IMR-90 (cell line): Measurements from ENCODE around the gene ASF1B. TPM values are rescaled to one million over a fixed set of nuclear protein-coding genes. Genes with fewer than 3 reads are reported as not detected.

Experiments used
- ATAC-seq: fragments of 200-7000 bp; cut with Tn5 transposase; 2 replicates; pipeline ENCODE4 v1.9.1; 2020; ENCODE audit warnings: low read depth, mild to moderate bottlenecking, moderate library complexity
- BruUV-seq: library from RNA; stranded (reverse); fragments of 400-500 nt; replicated peaks from 2 replicates; lab custom pipeline; 2021; lab: Mats Ljungman, UMichigan
- CTCF ChIA-PET: fragments of 300-600 bp; formaldehyde crosslinking; extraction: SDS; loops from one replicate; lab custom pipeline; 2021; ENCODE audit warnings: antibody characterized with exemption; lab: Yijun Ruan, JAX
- POLR2A ChIA-PET: fragments of 300-600 bp; sonication (Branson Sonifier 250); formaldehyde crosslinking; loops from one replicate; lab custom pipeline; 2022; ENCODE audit warnings: antibody characterized with exemption; ENCODE audit not compliant: unreplicated experiment; lab: Charles Lee
- DNase-seq: peaks from one replicate; pipeline ENCODE4 v3.0.0; 2013
- H2AFZ ChIP-seq: replicated peaks from 2 replicates; pipeline ENCODE3; 2013; ENCODE audit warnings: low read length, mild to moderate bottlenecking; ENCODE audit not compliant: poor library complexity
- H2AK5ac ChIP-seq: 2 replicates; pipeline ENCODE4 v1.6.1; 2013; ENCODE audit warnings: low read depth, low read length, inconsistent platforms
- H2AK9ac ChIP-seq: replicated peaks from 2 replicates; pipeline ENCODE3; 2013; ENCODE audit warnings: mild to moderate bottlenecking, low read depth, low read length, moderate library complexity; ENCODE audit not compliant: poor library complexity
- H2BK120ac ChIP-seq: 2 replicates; pipeline ENCODE4 v1.6.1; 2013; ENCODE audit warnings: low read depth, low read length, inconsistent platforms
- H2BK15ac ChIP-seq: 3 replicates; pipeline ENCODE4 v1.6.1; 2013; ENCODE audit warnings: low read depth, low read length, inconsistent platforms
- H2BK20ac ChIP-seq: 2 replicates; pipeline ENCODE4 v1.6.1; 2013; ENCODE audit warnings: low read depth, mild to moderate bottlenecking, inconsistent platforms, low read length, moderate library complexity
- H2BK5ac ChIP-seq: 2 replicates; pipeline ENCODE4 v1.6.1; 2013; ENCODE audit warnings: mild to moderate bottlenecking, low read depth, low read length, inconsistent platforms; ENCODE audit not compliant: poor library complexity, severe bottlenecking
- H3K14ac ChIP-seq: replicated peaks from 2 replicates; pipeline ENCODE4 v1.6.1; 2013; ENCODE audit warnings: low read depth, low read length, inconsistent platforms
- H3K18ac ChIP-seq: 2 replicates; pipeline ENCODE4 v1.6.1; 2013; ENCODE audit warnings: low read depth, low read length, control low read depth
- H3K23ac ChIP-seq: 2 replicates; pipeline ENCODE4 v1.6.1; 2013; ENCODE audit warnings: low read depth, low read length, inconsistent platforms
- H3K27ac ChIP-seq: 2 replicates; pipeline ENCODE4 v1.5.1; 2013; ENCODE audit warnings: mild to moderate bottlenecking, control low read depth, low read length; ENCODE audit not compliant: insufficient read depth
- H3K27me3 ChIP-seq: 2 replicates; pipeline ENCODE4 v1.6.1; 2013; ENCODE audit warnings: low read length; ENCODE audit not compliant: control insufficient read depth, insufficient read depth
- H3K36me3 ChIP-seq: 2 replicates; pipeline ENCODE4 v1.6.1; 2013; ENCODE audit warnings: low read length, mixed read lengths; ENCODE audit not compliant: control insufficient read depth, insufficient read depth
- H3K4ac ChIP-seq: 2 replicates; pipeline ENCODE4 v1.6.1; 2013; ENCODE audit warnings: low read depth, low read length, inconsistent platforms
- H3K4me1 ChIP-seq: 2 replicates; pipeline ENCODE4 v1.6.1; 2013; ENCODE audit warnings: low read length, mixed read lengths; ENCODE audit not compliant: control insufficient read depth, insufficient read depth
- H3K4me2 ChIP-seq: 2 replicates; pipeline ENCODE4 v1.6.1; 2013; ENCODE audit warnings: low read depth, mild to moderate bottlenecking, control low read depth, low read length, moderate library complexity
- H3K4me3 ChIP-seq: 2 replicates; pipeline ENCODE4 v1.5.1; 2013; ENCODE audit warnings: low read depth, mild to moderate bottlenecking, control low read depth, low read length, moderate library complexity; ENCODE audit not compliant: insufficient read depth
- H3K56ac ChIP-seq: 2 replicates; pipeline ENCODE4 v1.6.1; 2013; ENCODE audit warnings: low read length, inconsistent platforms; ENCODE audit not compliant: insufficient read depth; ENCODE audit errors: extremely low read depth
- H3K79me1 ChIP-seq, 2 experiments: 2 replicates each; pipeline ENCODE4 v1.6.1; 2013; ENCODE audit warnings: low read length in 2 of 2, inconsistent platforms in 1 of 2, low read depth in 1 of 2
- H3K9ac ChIP-seq: 2 replicates; pipeline ENCODE4 v1.6.1; 2013; ENCODE audit warnings: low read depth, low read length, control low read depth
- H3K9me1 ChIP-seq: 2 replicates; pipeline ENCODE4 v1.6.1; 2013; ENCODE audit warnings: low read length, inconsistent platforms; ENCODE audit not compliant: insufficient read depth
- H3K9me3 ChIP-seq: 2 replicates; pipeline ENCODE4 v1.6.1; 2013; ENCODE audit warnings: low read length; ENCODE audit not compliant: control insufficient read depth, insufficient read depth
- H4K20me1 ChIP-seq: 2 replicates; pipeline ENCODE4 v1.6.1; 2013; ENCODE audit warnings: low read length, inconsistent platforms; ENCODE audit not compliant: insufficient read depth
- H4K5ac ChIP-seq: 2 replicates; pipeline ENCODE4 v1.6.1; 2013; ENCODE audit warnings: mild to moderate bottlenecking, low read depth, low read length, control low read depth
- H4K8ac ChIP-seq, 2 experiments: 2 replicates each; pipeline ENCODE4 v1.6.1; 2013; ENCODE audit warnings: low read depth in 2 of 2, low read length in 2 of 2, control low read depth in 1 of 2, inconsistent platforms in 1 of 2
- H4K91ac ChIP-seq: 2 replicates; pipeline ENCODE4 v1.6.1; 2013; ENCODE audit warnings: low read depth, low read length, inconsistent platforms; ENCODE audit not compliant: insufficient read depth
- BHLHE40 ChIP-seq: fragments of 150-350 bp; IDR thresholded peaks from 2 replicates; pipeline ENCODE4 v1.6.1; 2016; ENCODE audit warnings: mild to moderate bottlenecking, low read depth, low read length
- CEBPB ChIP-seq: IDR thresholded peaks from 2 replicates; pipeline ENCODE4 v1.6.1; 2012; ENCODE audit warnings: low read depth, low read length, improper control_type of control experiment
- FOS ChIP-seq: fragments of 150-350 bp; IDR thresholded peaks from 2 replicates; pipeline ENCODE4 v1.6.1; 2016; ENCODE audit warnings: low read depth, low read length
- MAFK ChIP-seq: IDR thresholded peaks from 2 replicates; pipeline ENCODE4 v1.6.1; 2012; ENCODE audit warnings: low read depth, low read length, improper control_type of control experiment
- MAZ ChIP-seq: IDR thresholded peaks from 2 replicates; pipeline ENCODE4 v1.6.1; 2012; ENCODE audit warnings: low read depth, mild to moderate bottlenecking, low read length, improper control_type of control experiment, moderate library complexity, borderline replicate concordance
- MXI1 ChIP-seq: IDR thresholded peaks from 2 replicates; pipeline ENCODE4 v1.6.1; 2012; ENCODE audit warnings: low read depth, mild to moderate bottlenecking, low read length, moderate library complexity, borderline replicate concordance
- NFE2L2 ChIP-seq: fragments of 150-350 bp; IDR thresholded peaks from 2 replicates; pipeline ENCODE4 v1.6.1; 2016; ENCODE audit warnings: low read depth, mild to moderate bottlenecking, low read length
- POLR2A ChIP-seq: IDR thresholded peaks from 2 replicates; pipeline ENCODE4 v1.6.1; 2012; ENCODE audit warnings: mild to moderate bottlenecking, low read depth, low read length
- RAD21 ChIP-seq: IDR thresholded peaks from 2 replicates; pipeline ENCODE4 v1.6.1; 2012; ENCODE audit warnings: low read length, improper control_type of control experiment
- RCOR1 ChIP-seq: IDR thresholded peaks from 2 replicates; pipeline ENCODE4 v1.6.1; 2012; ENCODE audit warnings: mild to moderate bottlenecking, low read length, improper control_type of control experiment; ENCODE audit not compliant: insufficient replicate concordance
- RFX5 ChIP-seq: IDR thresholded peaks from 2 replicates; pipeline ENCODE4 v1.8.0; 2012; ENCODE audit warnings: low read depth, mild to moderate bottlenecking, low read length, moderate library complexity
- SMC3 ChIP-seq: fragments of 150-350 bp; IDR thresholded peaks from 2 replicates; pipeline ENCODE4 v1.6.1; 2016; ENCODE audit warnings: low read depth, mild to moderate bottlenecking, antibody characterized with exemption, low read length, moderate library complexity
- WGBS, 2 experiments: methylation state at CpG; one replicate each; pipeline versions ENCODE4 v1.1.5 to v1.1.7; 2013; ENCODE audit warnings: missing lambda C conversion rate in 2 of 2; ENCODE audit not compliant: insufficient read length in 1 of 2; ENCODE audit errors: extremely low coverage in 2 of 2; 5-methylcytosine and 5-hydroxymethylcytosine counted together
- dilution Hi-C: fragments of 300-500 bp; cut with HindIII; formaldehyde crosslinking; loops from one replicate; pipeline ENCODE4 v1.14.3; 2018; ENCODE audit warnings: low sequenced_read_pairs; ENCODE audit not compliant: unreplicated experiment
- in situ Hi-C: fragments of 300-500 bp; cut with MboI; formaldehyde crosslinking; loops from 3 replicates; pipeline ENCODE4 v1.14.3; 2019; ENCODE audit warnings: low sequenced_read_pairs, inconsistent platforms, mixed read lengths
- intact Hi-C: fragments of 100-400 bp; cut with micrococcal nuclease; formaldehyde crosslinking; loops from 2 replicates; pipeline ENCODE4 v1.10.0; 2022
- polyA plus RNA-seq, 3 experiments: library from polyadenylated mRNA; depleted of rRNA; stranded (reverse); fragments of >200 nt; gene quantifications; 2 replicates each; pipeline ENCODE4 v1.2.3, GENCODE V29; 2012; ENCODE audit warnings: low replicate concordance in 1 of 3
- total RNA-seq: library from RNA; depleted of rRNA; stranded (reverse); fragments of >200 nt; gene quantifications from 2 replicates; pipeline ENCODE4 v1.2.3, GENCODE V29; 2012
- TF ChIP-seq, protein P1 (sequence below): conservative IDR thresholded peaks from 2 replicates; pipeline ENCODE4 v1.5.1; 2012; ENCODE audit warnings: mild to moderate bottlenecking, low read depth, low read length, improper control_type of control experiment
- TF ChIP-seq, protein P2 (sequence below): fragments of 150-350 bp; IDR thresholded peaks from 2 replicates; pipeline ENCODE4 v1.6.1; 2016; ENCODE audit warnings: low read depth, mild to moderate bottlenecking, low read length, moderate library complexity, borderline replicate concordance
- TF ChIP-seq, protein P3 (sequence below): fragments of 150-350 bp; IDR thresholded peaks from 2 replicates; pipeline ENCODE4 v1.6.1; 2017; ENCODE audit warnings: mild to moderate bottlenecking, antibody characterized with exemption, low read length, low read depth

Gene ASF1B
- total and polyA plus RNA-seq, 2 of the 4 experiments (the other 2 are of a cell fraction) = 10.4 to 12.1 TPM

DNA sequence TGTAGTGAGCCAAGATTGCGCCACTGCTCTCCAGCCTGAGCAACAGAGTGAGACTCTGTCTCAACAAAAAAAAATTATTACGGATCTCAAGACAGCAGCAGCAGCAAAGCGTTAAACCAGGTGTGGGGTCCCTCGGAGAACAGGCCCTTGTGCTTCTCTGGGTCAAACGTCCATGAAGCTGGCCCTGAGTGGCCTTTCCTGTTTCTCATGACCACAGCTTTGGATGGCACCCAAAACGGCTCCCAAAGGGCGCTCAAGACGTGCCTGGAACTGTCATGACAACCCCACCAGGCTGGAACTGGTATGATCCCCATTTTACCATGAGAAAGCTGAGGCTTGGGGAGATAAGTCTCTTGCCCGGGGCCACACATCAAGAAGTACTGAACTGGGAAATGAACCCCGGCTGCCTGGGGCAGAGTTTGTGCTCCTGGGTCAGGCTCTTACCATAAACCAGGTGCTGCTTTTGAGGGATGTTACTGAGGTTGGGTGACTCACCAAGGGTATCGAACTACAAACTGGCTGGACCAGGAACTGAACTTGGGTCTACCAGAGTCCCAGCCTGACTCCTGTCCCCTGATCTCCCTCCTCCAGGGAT is 34.2 kb downstream of the ASF1B start:
- Histone ChIP-seq H3K9me3 (no peaks in the 10 kb centered on the region), H3K4me3 (no peak overlapping the region), H4K5ac (no peak overlapping the region), H2AK9ac (no peak overlapping the region), H3K36me3 (peaks cover 43% of the 10 kb centered on the region), H3K23ac (no peak overlapping the region), H4K8ac (no peak overlapping the region), H2BK15ac (no peak overlapping the region), H3K4me2 (no peak overlapping the region), H2AFZ (no peak overlapping the region), H3K27ac (no peak overlapping the region), H2BK5ac (no peak overlapping the region), H4K20me1 (no peaks in the 10 kb centered on the region), H4K91ac (no peak overlapping the region), H3K9me1 (peaks cover 3% of the 10 kb centered on the region; the same call in 1 of the 2 replicates), H3K27me3 (no peaks in the 10 kb centered on the region), H2AK5ac (no peak overlapping the region), H3K9ac (no peak overlapping the region), H3K4ac (no peak overlapping the region), H3K79me1 (peaks cover 0 to 4% of the 10 kb centered on the region in 2 experiments; a peak in 1 of 4 replicates), H3K14ac (no peak overlapping the region), H2BK20ac (no peak overlapping the region), H2BK120ac (no peak overlapping the region), H3K4me1 (no peaks in the 10 kb centered on the region), H3K56ac (no peak overlapping the region), H3K18ac (no peak overlapping the region)
- no TSS peak for BruUV-seq
- 74% methylated on average over 7 of the region's 11 CpGs; no CpG with 5 or more reads in 1 of the 2 experiments for WGBS, 2 experiments
- no peak for TF ChIP-seq RFX5
- TF ChIP-seq POLR2A = no peak
- TF ChIP-seq MXI1 = no peak
- no peak for TF ChIP-seq MAZ
- no peak for TF ChIP-seq RAD21
- TF ChIP-seq NFE2L2 = no peak
- TF ChIP-seq, protein P1, sequence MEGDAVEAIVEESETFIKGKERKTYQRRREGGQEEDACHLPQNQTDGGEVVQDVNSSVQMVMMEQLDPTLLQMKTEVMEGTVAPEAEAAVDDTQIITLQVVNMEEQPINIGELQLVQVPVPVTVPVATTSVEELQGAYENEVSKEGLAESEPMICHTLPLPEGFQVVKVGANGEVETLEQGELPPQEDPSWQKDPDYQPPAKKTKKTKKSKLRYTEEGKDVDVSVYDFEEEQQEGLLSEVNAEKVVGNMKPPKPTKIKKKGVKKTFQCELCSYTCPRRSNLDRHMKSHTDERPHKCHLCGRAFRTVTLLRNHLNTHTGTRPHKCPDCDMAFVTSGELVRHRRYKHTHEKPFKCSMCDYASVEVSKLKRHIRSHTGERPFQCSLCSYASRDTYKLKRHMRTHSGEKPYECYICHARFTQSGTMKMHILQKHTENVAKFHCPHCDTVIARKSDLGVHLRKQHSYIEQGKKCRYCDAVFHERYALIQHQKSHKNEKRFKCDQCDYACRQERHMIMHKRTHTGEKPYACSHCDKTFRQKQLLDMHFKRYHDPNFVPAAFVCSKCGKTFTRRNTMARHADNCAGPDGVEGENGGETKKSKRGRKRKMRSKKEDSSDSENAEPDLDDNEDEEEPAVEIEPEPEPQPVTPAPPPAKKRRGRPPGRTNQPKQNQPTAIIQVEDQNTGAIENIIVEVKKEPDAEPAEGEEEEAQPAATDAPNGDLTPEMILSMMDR = no peak
- TF ChIP-seq CEBPB = no peak
- TF ChIP-seq FOS = no peak
- no peak for TF ChIP-seq SMC3
- no peak for TF ChIP-seq BHLHE40
- TF ChIP-seq, protein P2, sequence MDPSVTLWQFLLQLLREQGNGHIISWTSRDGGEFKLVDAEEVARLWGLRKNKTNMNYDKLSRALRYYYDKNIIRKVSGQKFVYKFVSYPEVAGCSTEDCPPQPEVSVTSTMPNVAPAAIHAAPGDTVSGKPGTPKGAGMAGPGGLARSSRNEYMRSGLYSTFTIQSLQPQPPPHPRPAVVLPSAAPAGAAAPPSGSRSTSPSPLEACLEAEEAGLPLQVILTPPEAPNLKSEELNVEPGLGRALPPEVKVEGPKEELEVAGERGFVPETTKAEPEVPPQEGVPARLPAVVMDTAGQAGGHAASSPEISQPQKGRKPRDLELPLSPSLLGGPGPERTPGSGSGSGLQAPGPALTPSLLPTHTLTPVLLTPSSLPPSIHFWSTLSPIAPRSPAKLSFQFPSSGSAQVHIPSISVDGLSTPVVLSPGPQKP = no peak
- no peak for TF ChIP-seq RCOR1
- TF ChIP-seq MAFK = no peak
- TF ChIP-seq, protein P3, sequence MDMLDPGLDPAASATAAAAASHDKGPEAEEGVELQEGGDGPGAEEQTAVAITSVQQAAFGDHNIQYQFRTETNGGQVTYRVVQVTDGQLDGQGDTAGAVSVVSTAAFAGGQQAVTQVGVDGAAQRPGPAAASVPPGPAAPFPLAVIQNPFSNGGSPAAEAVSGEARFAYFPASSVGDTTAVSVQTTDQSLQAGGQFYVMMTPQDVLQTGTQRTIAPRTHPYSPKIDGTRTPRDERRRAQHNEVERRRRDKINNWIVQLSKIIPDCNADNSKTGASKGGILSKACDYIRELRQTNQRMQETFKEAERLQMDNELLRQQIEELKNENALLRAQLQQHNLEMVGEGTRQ = no peak
- DNase-seq (no peak), ATAC-seq (no peak)
- intact Hi-C loops (no loop called here), dilution Hi-C loops (no loop called here), in situ Hi-C loops (no loop called here)
- POLR2A ChIA-PET = no interaction called here
- CTCF ChIA-PET = no interaction called here
